ENCODE measurements around the gene TPCN2.

TPCN2 gene

DNA sequence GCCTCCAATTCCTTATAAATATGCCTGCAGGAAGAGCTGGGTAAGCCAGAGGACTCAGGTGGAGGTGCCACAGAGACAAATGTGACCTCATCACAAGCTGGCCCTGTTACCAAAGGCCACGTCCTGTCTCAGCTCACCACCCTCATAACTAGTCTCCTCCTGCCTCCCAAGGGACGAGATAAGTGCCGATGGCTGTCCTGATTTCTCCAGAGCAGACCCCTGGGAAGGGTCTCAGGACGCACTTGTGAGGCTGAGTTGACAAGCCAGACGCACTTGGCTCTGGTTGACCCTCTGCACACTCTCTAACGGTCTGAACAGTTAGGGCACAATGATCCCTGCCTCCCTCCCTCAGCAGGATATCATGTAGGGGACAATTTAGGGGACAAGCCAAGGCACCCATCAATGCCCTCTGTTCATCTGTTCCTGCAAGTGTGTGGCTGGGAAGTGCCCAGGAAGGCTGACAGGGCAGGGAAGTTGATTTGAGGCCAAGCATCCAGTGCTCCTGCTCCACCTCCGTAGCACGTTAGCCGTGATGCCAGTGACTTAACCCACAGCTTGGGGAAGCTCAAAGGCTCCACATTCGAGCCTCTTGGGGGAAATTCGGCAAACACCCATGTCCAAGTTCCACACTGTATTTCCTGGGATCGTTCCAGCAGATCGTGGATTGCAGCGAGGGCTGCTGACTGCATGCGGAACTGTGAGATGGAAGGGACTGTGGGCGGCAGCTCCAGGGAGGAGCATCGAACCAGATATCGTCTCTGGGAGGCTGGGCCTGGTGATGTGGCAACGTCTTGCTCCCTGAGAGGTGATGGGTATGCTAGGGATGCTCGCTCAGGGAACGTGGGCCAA is 109.8 kb downstream of the TPCN2 start:
- H2AFZ ChIP-seq (ENCODE audit: low read length, unreplicated experiment) = no peak overlapping the region
- peaks cover 5% of the 10 kb centered on the region for H3K4me1 ChIP-seq (ENCODE audit: control insufficient read depth, insufficient read depth, low read length, unreplicated experiment)
- no peaks in the 10 kb centered on the region for H3K27me3 ChIP-seq (ENCODE audit: insufficient read depth, low read length)
- H3K27ac ChIP-seq (ENCODE audit: low read depth, low read length) = no peak overlapping the region
- no peak overlapping the region for H3K4me3 ChIP-seq (ENCODE audit: low read depth, low read length)
- no peaks in the 10 kb centered on the region for H3K36me3 ChIP-seq (ENCODE audit: insufficient read depth, low read length)
- H3K79me2 ChIP-seq (ENCODE audit: control insufficient read depth, insufficient read depth, low read length, unreplicated experiment) = no peaks in the 10 kb centered on the region

DNA sequence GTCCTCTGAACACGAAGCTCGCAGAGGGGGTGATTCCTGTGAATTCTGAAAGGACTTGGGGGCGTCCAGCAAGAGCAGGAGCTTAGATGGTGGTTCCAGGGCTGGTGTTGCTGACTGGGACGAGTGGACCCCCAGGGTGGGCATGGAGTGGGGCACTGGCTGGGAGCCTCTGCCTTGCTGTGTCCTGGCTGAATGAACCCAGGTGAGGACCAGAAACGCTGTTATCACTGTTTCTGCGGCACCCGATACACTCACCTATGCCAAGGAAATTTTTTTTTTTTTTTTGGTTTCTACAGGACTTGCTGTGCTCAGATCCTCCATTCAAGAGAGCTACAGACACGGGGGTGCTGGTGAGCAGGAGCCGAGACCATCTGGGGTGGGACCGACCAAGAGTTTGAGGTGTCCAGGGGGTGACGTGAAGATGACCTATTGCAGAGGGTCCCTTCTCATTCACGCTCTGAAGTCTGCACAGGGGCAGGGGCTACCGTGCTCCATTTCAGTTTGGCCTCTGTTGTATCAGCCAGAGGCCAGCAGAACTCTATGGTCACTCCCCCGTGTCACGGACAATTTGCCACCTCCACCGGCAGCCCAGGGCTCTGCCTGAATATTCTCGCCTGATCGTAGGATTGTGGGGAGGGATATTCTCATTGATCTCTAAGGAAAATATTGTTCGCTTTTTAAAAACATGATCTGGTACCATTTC is 110.6 kb downstream of the TPCN2 start:
- H2AFZ ChIP-seq (ENCODE audit: low read length, unreplicated experiment) = no peak overlapping the region

DNA sequence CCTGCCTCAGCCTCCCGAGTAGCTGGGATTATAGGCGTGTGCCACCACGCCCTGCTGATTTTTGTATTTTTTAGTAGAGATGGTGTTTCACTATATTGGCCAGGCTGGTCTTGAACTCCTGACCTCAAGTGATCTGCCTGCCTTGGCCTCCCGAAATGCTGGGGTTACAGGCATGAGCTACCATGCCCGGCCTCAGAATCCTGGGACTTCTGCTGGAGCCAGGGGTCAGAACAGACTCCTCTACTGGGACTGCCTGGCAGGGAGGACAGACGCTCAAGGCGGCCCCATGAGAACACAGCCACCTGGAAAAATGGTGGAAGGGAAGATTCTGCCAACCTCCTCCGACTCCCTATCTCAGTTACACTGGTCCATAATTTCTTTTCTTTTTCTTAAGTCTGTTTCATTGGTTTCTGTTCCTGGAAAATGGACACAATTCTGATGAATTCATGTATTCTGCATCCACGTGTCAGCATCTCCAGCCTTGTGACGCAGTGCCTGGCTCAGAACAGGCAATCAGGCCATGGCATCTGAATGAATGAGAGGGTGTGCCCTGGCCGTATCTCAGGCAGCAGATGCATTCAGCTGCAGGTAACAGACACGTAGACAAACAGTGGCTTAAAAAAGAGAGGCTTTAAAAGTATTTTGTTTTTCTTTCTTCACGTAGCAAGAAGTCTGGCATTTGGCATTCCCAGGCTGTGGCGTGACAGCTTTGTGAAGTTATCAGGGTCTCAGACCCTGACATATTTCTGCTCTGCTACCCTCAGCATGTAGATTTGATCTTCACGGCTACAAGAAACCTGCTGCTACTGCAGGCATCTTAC is 111.8 kb downstream of the TPCN2 start:
- H3K27me3 ChIP-seq (ENCODE audit: insufficient read depth, low read length) = no peaks in the 10 kb centered on the region
- H2AFZ ChIP-seq (ENCODE audit: low read length, unreplicated experiment) = no peak overlapping the region
- H3K36me3 ChIP-seq (ENCODE audit: insufficient read depth, low read length) = no peaks in the 10 kb centered on the region
- H3K79me2 ChIP-seq (ENCODE audit: control insufficient read depth, insufficient read depth, low read length, unreplicated experiment) = no peaks in the 10 kb centered on the region
- H3K4me3 ChIP-seq (ENCODE audit: low read depth, low read length) = no peak overlapping the region
- no peak overlapping the region for H3K27ac ChIP-seq (ENCODE audit: low read depth, low read length)
- peaks cover 3% of the 10 kb centered on the region for H3K4me1 ChIP-seq (ENCODE audit: control insufficient read depth, insufficient read depth, low read length, unreplicated experiment)

More for the DNA sequence above, 110.6 kb downstream of the TPCN2 start:
- Histone ChIP-seq H3K27ac (ENCODE audit: low read depth, low read length) (no peak overlapping the region), H3K4me3 (ENCODE audit: low read depth, low read length) (no peak overlapping the region), H3K36me3 (ENCODE audit: insufficient read depth, low read length) (no peaks in the 10 kb centered on the region), H3K27me3 (ENCODE audit: insufficient read depth, low read length) (no peaks in the 10 kb centered on the region), H3K79me2 (ENCODE audit: control insufficient read depth, insufficient read depth, low read length, unreplicated experiment) (no peaks in the 10 kb centered on the region), H3K4me1 (ENCODE audit: control insufficient read depth, insufficient read depth, low read length, unreplicated experiment) (peaks cover 3% of the 10 kb centered on the region)

DNA sequence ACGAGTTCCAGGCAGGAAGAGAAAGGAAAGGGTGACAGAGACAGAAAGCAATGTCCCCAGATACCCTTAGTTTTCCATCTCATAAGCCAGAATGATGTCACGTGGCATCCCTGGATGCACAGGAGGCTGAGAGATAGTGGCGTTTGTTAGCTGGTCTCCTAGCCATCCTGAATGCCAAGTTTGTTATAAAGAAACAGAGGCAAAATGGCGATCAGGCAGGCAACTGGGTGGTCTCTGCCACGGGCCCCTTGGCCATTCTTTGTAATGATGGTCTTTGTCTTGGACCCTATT is 112.3 kb downstream of the TPCN2 start:
- no peak overlapping the region for H2AFZ ChIP-seq (ENCODE audit: low read length, unreplicated experiment)
- H3K4me1 ChIP-seq (ENCODE audit: control insufficient read depth, insufficient read depth, low read length, unreplicated experiment) = peaks cover 4% of the 10 kb centered on the region
- no peak overlapping the region for H3K27ac ChIP-seq (ENCODE audit: low read depth, low read length)
- no peaks in the 10 kb centered on the region for H3K79me2 ChIP-seq (ENCODE audit: control insufficient read depth, insufficient read depth, low read length, unreplicated experiment)
- no peaks in the 10 kb centered on the region for H3K36me3 ChIP-seq (ENCODE audit: insufficient read depth, low read length)
- H3K27me3 ChIP-seq (ENCODE audit: insufficient read depth, low read length) = no peaks in the 10 kb centered on the region
- no peak overlapping the region for H3K4me3 ChIP-seq (ENCODE audit: low read depth, low read length)

DNA sequence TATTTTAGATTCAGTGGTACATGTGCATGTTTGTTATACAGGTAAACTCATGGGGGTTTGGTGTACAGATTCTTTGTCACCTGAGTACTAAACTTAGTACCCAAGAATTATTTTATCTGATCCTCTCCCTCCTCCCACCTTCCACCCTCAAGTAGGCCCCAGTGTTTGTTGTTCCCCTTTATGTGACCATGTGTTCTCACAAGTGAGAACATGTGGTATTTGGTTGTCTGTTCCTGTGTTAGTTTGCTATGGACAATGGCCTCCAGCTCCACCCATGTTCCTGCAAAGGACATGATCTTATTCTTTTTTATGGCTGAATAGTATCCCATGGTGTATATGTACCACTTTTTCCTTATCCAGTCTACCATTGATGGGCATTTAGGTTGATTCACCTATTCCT is 113.8 kb downstream of the TPCN2 start:
- no peaks in the 10 kb centered on the region for H3K36me3 ChIP-seq (ENCODE audit: insufficient read depth, low read length)
- no peak overlapping the region for H2AFZ ChIP-seq (ENCODE audit: low read length, unreplicated experiment)
- no peak overlapping the region for H3K4me3 ChIP-seq (ENCODE audit: low read depth, low read length)
- H3K79me2 ChIP-seq (ENCODE audit: control insufficient read depth, insufficient read depth, low read length, unreplicated experiment) = no peaks in the 10 kb centered on the region
- H3K27ac ChIP-seq (ENCODE audit: low read depth, low read length) = no peak overlapping the region
- peaks cover 13% of the 10 kb centered on the region for H3K4me1 ChIP-seq (ENCODE audit: control insufficient read depth, insufficient read depth, low read length, unreplicated experiment)
- no peaks in the 10 kb centered on the region for H3K27me3 ChIP-seq (ENCODE audit: insufficient read depth, low read length)

DNA sequence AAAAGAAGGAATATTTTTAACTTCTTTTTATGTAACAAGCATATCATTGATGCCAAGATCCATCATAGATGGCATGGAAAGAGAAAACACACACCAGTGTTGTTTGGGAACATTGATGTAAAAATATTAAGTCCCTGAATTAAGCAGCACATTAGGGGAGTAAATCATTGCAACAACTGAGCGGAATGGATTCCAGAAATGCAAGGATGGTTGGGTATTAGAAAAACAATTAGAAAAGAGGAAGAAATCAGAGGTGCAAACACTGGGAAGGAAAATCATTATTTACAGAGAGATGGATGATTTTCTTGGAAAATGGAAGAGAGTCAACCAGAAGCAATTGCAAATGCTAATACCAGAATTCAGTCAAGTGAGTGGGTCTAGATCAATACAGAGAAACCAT is 115.1 kb downstream of the TPCN2 start:
- no peak overlapping the region for H3K27ac ChIP-seq (ENCODE audit: low read depth, low read length)
- no peaks in the 10 kb centered on the region for H3K79me2 ChIP-seq (ENCODE audit: control insufficient read depth, insufficient read depth, low read length, unreplicated experiment)
- H3K4me3 ChIP-seq (ENCODE audit: low read depth, low read length) = no peak overlapping the region
- no peak overlapping the region for H2AFZ ChIP-seq (ENCODE audit: low read length, unreplicated experiment)
- H3K4me1 ChIP-seq (ENCODE audit: control insufficient read depth, insufficient read depth, low read length, unreplicated experiment) = peaks cover 13% of the 10 kb centered on the region
- no peaks in the 10 kb centered on the region for H3K27me3 ChIP-seq (ENCODE audit: insufficient read depth, low read length)
- H3K36me3 ChIP-seq (ENCODE audit: insufficient read depth, low read length) = no peaks in the 10 kb centered on the region

DNA sequence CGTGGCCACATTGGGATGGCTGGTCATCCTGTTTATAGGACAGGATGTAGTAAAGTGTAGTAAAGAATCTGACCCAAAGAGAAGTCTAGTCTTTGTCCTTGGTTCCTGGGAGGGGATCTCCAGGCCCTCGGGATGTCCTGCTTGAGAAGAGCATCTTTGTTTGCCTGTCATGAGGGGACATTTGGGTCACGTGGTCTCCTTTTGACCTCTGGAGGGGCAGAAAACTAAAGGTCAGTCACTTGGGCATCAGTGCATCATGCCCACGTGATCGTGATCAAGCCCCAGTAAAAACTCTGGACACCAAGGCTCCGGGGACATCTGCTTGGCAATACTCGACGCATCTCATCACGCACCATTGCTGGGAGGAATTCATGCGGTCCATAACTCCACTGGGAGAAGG is 116.1 kb downstream of the TPCN2 start:
- H3K36me3 ChIP-seq (ENCODE audit: insufficient read depth, low read length) = no peaks in the 10 kb centered on the region
- H2AFZ ChIP-seq (ENCODE audit: low read length, unreplicated experiment) = no peak overlapping the region
- peaks cover 13% of the 10 kb centered on the region for H3K4me1 ChIP-seq (ENCODE audit: control insufficient read depth, insufficient read depth, low read length, unreplicated experiment)
- no peaks in the 10 kb centered on the region for H3K79me2 ChIP-seq (ENCODE audit: control insufficient read depth, insufficient read depth, low read length, unreplicated experiment)
- H3K27ac ChIP-seq (ENCODE audit: low read depth, low read length) = no peak overlapping the region
- H3K4me3 ChIP-seq (ENCODE audit: low read depth, low read length) = no peak overlapping the region
- H3K27me3 ChIP-seq (ENCODE audit: insufficient read depth, low read length) = 0 out of 2 replicates have a peak, but pooled peaks cover 2% of the 10 kb centered on the region

DNA sequence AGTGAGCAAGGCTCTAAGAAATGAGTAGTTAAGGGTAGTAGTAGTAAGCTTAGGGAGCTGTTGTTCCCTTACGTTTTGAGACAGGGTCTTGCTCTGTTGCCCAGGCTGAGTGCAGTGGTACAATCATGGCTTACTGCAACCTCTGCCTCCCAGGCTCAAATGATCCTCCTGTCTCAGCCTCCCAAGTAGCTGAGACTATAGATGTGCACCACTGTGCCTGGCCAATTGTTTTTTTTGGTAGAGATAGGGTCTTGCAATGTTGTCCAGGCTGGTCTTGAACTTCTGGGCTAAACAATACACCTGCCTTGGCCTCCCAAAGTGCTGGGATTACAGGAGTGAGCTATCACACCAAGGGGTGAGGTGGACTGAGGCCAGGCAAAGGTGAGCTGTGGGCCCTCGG is 117.0 kb downstream of the TPCN2 start:
- Histone ChIP-seq H3K4me1 (ENCODE audit: control insufficient read depth, insufficient read depth, low read length, unreplicated experiment) (peaks cover 13% of the 10 kb centered on the region), H3K36me3 (ENCODE audit: insufficient read depth, low read length) (no peaks in the 10 kb centered on the region), H3K27ac (ENCODE audit: low read depth, low read length) (no peak overlapping the region), H3K27me3 (ENCODE audit: insufficient read depth, low read length) (0 out of 2 replicates have a peak, but pooled peaks cover 2% of the 10 kb centered on the region), H2AFZ (ENCODE audit: low read length, unreplicated experiment) (no peak overlapping the region), H3K79me2 (ENCODE audit: control insufficient read depth, insufficient read depth, low read length, unreplicated experiment) (no peaks in the 10 kb centered on the region), H3K4me3 (ENCODE audit: low read depth, low read length) (no peak overlapping the region)

DNA sequence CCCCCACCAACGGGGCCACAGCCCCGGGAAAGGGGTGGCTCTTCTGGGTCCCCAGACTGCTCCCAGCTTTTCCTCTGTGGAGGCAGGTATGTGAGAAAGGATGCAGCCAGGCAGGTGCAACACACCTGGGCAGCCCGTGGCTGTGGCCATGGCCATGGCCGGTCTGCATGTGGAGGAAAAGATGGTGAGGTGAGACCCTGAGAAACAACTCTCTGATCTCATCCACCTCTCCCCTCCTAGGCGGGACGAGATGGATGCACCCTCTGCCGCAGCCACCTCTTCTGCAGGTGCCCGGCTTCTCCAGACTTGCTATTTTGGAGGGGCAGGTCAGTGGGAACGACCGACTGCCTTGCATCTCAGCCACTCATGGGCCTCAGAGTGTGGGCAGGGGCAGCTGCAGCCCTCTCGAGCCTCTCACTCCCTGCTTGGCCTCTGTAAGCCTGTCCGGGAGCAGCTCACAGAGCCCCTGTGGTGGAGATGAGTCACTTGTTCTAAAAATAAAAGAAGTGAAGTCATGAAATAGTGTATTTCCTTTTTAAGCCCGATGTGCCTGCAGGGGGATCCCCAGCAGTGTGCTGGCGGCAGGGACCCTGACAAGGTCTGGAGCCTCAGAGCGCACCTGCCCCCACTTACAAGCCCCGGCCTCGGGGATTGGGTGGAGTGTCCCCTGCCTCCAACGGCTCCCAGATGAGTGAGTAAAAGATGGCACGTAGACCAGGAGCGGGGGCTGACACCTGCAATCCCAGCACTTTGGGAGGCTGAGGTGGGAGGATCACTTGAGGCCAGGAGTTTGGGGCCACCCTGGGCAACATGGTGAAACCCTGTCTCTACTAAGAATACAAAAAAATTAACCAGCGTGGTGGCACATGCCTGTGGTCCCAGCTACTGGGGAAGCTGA is 117.7 kb downstream of the TPCN2 start:
- Histone ChIP-seq H3K27ac (ENCODE audit: low read depth, low read length) (no peak overlapping the region), H3K36me3 (ENCODE audit: insufficient read depth, low read length) (no peaks in the 10 kb centered on the region), H2AFZ (ENCODE audit: low read length, unreplicated experiment) (no peak overlapping the region), H3K4me3 (ENCODE audit: low read depth, low read length) (no peak overlapping the region), H3K79me2 (ENCODE audit: control insufficient read depth, insufficient read depth, low read length, unreplicated experiment) (no peaks in the 10 kb centered on the region), H3K27me3 (ENCODE audit: insufficient read depth, low read length) (0 out of 2 replicates have a peak, but pooled peaks cover 2% of the 10 kb centered on the region), H3K4me1 (ENCODE audit: control insufficient read depth, insufficient read depth, low read length, unreplicated experiment) (peaks cover 13% of the 10 kb centered on the region)
